Right ventricle myocardium superior (tissue), 1 donor: ENCODE measurements around the gene CSPG5. TPM values are rescaled to one million over a fixed set of nuclear protein-coding genes. Genes with fewer than 3 reads are reported as not detected.
A peak's percentile ranks its signal among the peaks of the same experiment; 100 is the strongest.

ENCODE experiments used
- ATAC-seq: fragments of 200-7000 bp; cut with Tn5 transposase; one replicate; pipeline ENCODE4 v1.9.1; 2020; ENCODE audit warnings: mild to moderate bottlenecking; ENCODE audit not compliant: poor library complexity
- DNase-seq: peaks from one replicate; pipeline ENCODE4 v3.0.0-alpha.2; 2020
- intact Hi-C: fragments of 100-400 bp; cut with DNase I; formaldehyde crosslinking; loops from one replicate; pipeline ENCODE4 v1.11.2; 2022
- total RNA-seq: library from RNA; stranded (reverse); fragmentation: NEBNext Ultra II Directional; extraction: Animal tissue kit (Norgen Biotek cat#: 25700); gene quantifications from one replicate; pipeline ENCODE4 v1.2.1, GENCODE V29; 2021
- donor health status: DM: no; HTN: yes; CAD: no; lungs with severe emphysema.

The CSPG5 gene
- total RNA-seq, 1 donor from 2014 or later = 0.22 TPM

- DNase-seq = no peak
- no peak for ATAC-seq
- intact Hi-C loops = no loop called here
These were observed 11.6 kb upstream of the CSPG5 start for GRCh38 chr3:47590216-47590615.

- intact Hi-C loops = no loop called here
- ATAC-seq (no peak), DNase-seq (no peak)
These were observed 9.9 kb upstream of the CSPG5 start for GRCh38 chr3:47588587-47588986.

- no peak for ATAC-seq
- DNase-seq = no peak
- intact Hi-C loops = no loop called here
These were observed 9.4 kb upstream of the CSPG5 start for GRCh38 chr3:47588053-47588452.

GRCh38 chr3:47586746-47587145 is 8.1 kb upstream of the CSPG5 start:
- intact Hi-C loops = no loop called here
- no peak for DNase-seq
- no peak for ATAC-seq

- intact Hi-C loops = no loop called here
- no peak for ATAC-seq
- DNase-seq = no peak
These were observed 4.8 kb upstream of the CSPG5 start for GRCh38 chr3:47583320-47584075.

- intact Hi-C loops = no loop called here
- ATAC-seq (no peak), DNase-seq (no peak)
These were observed 3.2 kb upstream of the CSPG5 start for GRCh38 chr3:47581835-47582234.

- ATAC-seq (no peak), DNase-seq (no peak)
- intact Hi-C loops = no loop called here
These were observed 2.8 kb upstream of the CSPG5 start for GRCh38 chr3:47581422-47581821.

GRCh38 chr3:47580481-47580880 is 1.8 kb upstream of the CSPG5 start:
- no peak for ATAC-seq
- no peak for DNase-seq
- intact Hi-C loops = no loop called here

- intact Hi-C loops = no loop called here
- ATAC-seq = no peak
- no peak for DNase-seq
These were observed 1.2 kb upstream of the CSPG5 start for GRCh38 chr3:47579875-47580274.

GRCh38 chr3:47578119-47578632 is 489 bp downstream of the CSPG5 start:
- peak; percentile 59 for DNase-seq
- intact Hi-C loops = no loop called here
- peak; percentile 75 for ATAC-seq

GRCh38 chr3:47577583-47578118 is 1.0 kb downstream of the CSPG5 start:
- intact Hi-C loops = no loop called here
- DNase-seq (no peak), ATAC-seq (peak; percentile 55)

- intact Hi-C loops = no loop called here
- no peak for DNase-seq
- peak; percentile 72 for ATAC-seq
These were observed 5.2 kb downstream of the CSPG5 start for GRCh38 chr3:47573190-47574172.

- no peak for ATAC-seq
- DNase-seq = no peak
- intact Hi-C loops = no loop called here
These were observed 7.1 kb downstream of the CSPG5 start for GRCh38 chr3:47571391-47572175.

- intact Hi-C loops = no loop called here
- DNase-seq (no peak), ATAC-seq (no peak)
These were observed 9.8 kb downstream of the CSPG5 start for GRCh38 chr3:47568901-47569300.

GRCh38 chr3:47567149-47567548 is 11.5 kb downstream of the CSPG5 start:
- DNase-seq (no peak), ATAC-seq (no peak)
- intact Hi-C loops = no loop called here

- intact Hi-C loops = no loop called here
- DNase-seq (no peak), ATAC-seq (no peak)
These were observed 12.0 kb downstream of the CSPG5 start for GRCh38 chr3:47566667-47567066.

GRCh38 chr3:47565734-47566550 is 12.7 kb downstream of the CSPG5 start:
- intact Hi-C loops = no loop called here
- ATAC-seq (no peak), DNase-seq (no peak)

- DNase-seq (no peak), ATAC-seq (no peak)
- intact Hi-C loops = no loop called here
These were observed 22.3 kb downstream of the CSPG5 start for GRCh38 chr3:47556351-47556750.
